ENCODE results near the gene CLIC3. TPM values are rescaled to one million over a fixed set of nuclear protein-coding genes. Genes with fewer than 3 reads are reported as not detected.

CLIC3 gene
- total RNA-seq, 1 donor from 2014 or later = 38.6 TPM

- Mint-ChIP-seq H3K4me1 (ENCODE audit: unreplicated experiment) (no peaks in the 10 kb centered on the region), H3K4me3 (no peak overlapping the region), H3K36me3 (no peaks in the 10 kb centered on the region), H3K9me3 (no peaks in the 10 kb centered on the region), H3K27ac (no peak overlapping the region), H3K27me3 (peaks cover 26% of the 10 kb centered on the region)
- TF ChIP-seq CTCF (conservative IDR thresholded peaks at IDR 0.05) = no peak
- DNase-seq (ENCODE audit: extremely low spot score, unreplicated experiment) = no peak
Observed at GRCh38 chr9:137042751-137043727, 46.7 kb upstream of the CLIC3 start.

- Mint-ChIP-seq H3K27ac (no peak overlapping the region), H3K4me1 (ENCODE audit: unreplicated experiment) (no peaks in the 10 kb centered on the region), H3K27me3 (peaks cover 9% of the 10 kb centered on the region), H3K9me3 (no peaks in the 10 kb centered on the region), H3K36me3 (no peaks in the 10 kb centered on the region), H3K4me3 (no peak overlapping the region)
- no peak for DNase-seq (ENCODE audit: extremely low spot score, unreplicated experiment)
- no peak for TF ChIP-seq CTCF (conservative IDR thresholded peaks at IDR 0.05)
Observed at GRCh38 chr9:137041124-137041523, 44.8 kb upstream of the CLIC3 start.

DNA sequence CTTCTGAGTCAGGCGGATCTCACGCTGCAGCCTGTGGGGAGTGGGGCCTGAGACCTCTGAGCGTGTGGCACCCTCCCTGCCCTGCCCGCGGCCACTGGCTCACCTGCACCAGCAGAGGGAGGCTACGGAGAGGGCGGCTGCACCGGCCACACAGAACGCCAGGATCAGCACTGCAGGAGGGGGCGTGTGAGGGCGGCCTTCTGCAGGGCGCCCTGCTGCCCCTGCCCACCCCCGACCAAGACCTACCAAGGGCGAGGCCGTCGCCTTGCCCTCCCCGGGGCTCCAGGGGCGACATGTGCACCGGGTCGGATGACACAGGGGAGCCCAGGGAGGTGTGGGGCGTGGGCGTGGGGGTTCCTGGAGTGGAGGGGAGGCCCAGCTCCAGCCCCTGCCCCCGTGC, 44.2 kb upstream of the CLIC3 start:
- Mint-ChIP-seq H3K27me3 (peaks cover 9% of the 10 kb centered on the region), H3K4me3 (no peak overlapping the region), H3K4me1 (ENCODE audit: unreplicated experiment) (no peaks in the 10 kb centered on the region), H3K9me3 (no peaks in the 10 kb centered on the region), H3K36me3 (no peaks in the 10 kb centered on the region), H3K27ac (no peak overlapping the region)
- TF ChIP-seq CTCF (conservative IDR thresholded peaks at IDR 0.05) = no peak
- no peak for DNase-seq (ENCODE audit: extremely low spot score, unreplicated experiment)

GRCh38 chr9:137039611-137040366, 43.4 kb upstream of the CLIC3 start:
- DNase-seq (ENCODE audit: extremely low spot score, unreplicated experiment) = no peak
- no peak overlapping the region for H3K4me3 Mint-ChIP-seq
- no peaks in the 10 kb centered on the region for H3K36me3 Mint-ChIP-seq
- TF ChIP-seq CTCF (conservative IDR thresholded peaks at IDR 0.05) = no peak
- no peak overlapping the region for H3K27ac Mint-ChIP-seq
- no peaks in the 10 kb centered on the region for H3K9me3 Mint-ChIP-seq
- H3K4me1 Mint-ChIP-seq (ENCODE audit: unreplicated experiment) = no peaks in the 10 kb centered on the region
- H3K27me3 Mint-ChIP-seq = peaks cover 5% of the 10 kb centered on the region

DNA sequence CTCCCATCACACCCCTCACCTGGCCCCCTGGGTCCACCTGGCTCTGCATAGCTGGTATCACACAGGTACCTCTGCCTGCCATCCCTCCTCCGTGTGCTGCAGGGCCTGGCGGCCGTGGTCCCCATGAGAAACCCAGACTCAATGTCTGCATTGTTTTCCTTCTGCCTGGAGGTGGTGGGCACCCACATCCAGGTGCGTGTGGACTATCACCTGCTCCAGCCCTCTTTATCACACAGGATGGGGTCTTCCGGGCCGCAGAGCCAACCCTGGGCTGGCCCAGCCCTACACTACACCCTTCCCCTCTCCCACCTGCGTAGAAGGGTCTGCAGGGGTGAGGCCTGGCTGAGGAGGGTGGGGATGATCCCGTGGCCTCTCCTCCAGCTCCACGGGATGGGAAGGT, 42.5 kb upstream of the CLIC3 start:
- no peak overlapping the region for H3K27ac Mint-ChIP-seq
- no peaks in the 10 kb centered on the region for H3K36me3 Mint-ChIP-seq
- H3K4me1 Mint-ChIP-seq (ENCODE audit: unreplicated experiment) = no peaks in the 10 kb centered on the region
- peaks cover 4% of the 10 kb centered on the region for H3K27me3 Mint-ChIP-seq
- no peaks in the 10 kb centered on the region for H3K9me3 Mint-ChIP-seq
- TF ChIP-seq CTCF (conservative IDR thresholded peaks at IDR 0.05) = no peak
- H3K4me3 Mint-ChIP-seq = no peak overlapping the region
- DNase-seq (ENCODE audit: extremely low spot score, unreplicated experiment) = no peak

Data from type B pancreatic cell (in vitro differentiated cells).